ENCODE data around the gene VWDE. TPM values are rescaled to one million over a fixed set of nuclear protein-coding genes. Genes with fewer than 3 reads are reported as not detected.

Gene VWDE
- total RNA-seq, 6 donors from 2014 or later: 0.22 to 4.4 (median 1.1) TPM

DNA sequence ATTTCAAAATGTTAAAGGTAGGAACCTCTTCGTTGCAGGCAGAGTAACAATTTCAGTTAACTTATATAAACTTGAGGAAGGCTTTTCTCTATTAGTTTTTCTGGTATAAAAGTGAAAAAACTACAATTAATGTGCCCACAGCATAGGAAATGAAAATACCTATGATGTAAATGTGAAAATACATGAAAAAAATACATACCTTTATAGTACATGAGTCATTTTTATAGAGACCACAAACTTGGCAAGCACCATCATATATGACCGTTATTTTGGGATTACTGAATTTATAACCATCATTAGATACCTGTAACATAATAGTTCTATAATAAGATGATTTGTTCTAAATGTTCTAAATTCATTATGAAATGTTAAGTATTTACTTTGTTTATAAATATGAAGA lies 42.7 kb downstream of the VWDE start:
- TF ChIP-seq POLR2A (IDR thresholded peaks at IDR 0.05): no peak
- 32 to 60% methylated on average over 2 of the region's 2 CpGs for WGBS, 2 donors
- H3K36me3 ChIP-seq: no peaks in the 10 kb centered on the region
- H3K27ac ChIP-seq: no peak overlapping the region
- H3K27me3 ChIP-seq: no peaks in the 10 kb centered on the region
- ATAC-seq (ENCODE audit: low FRiP score in 2 of 2) (no peak), DNase-seq (no peak)
- H3K4me3 ChIP-seq: no peak overlapping the region
- H3K9me3 ChIP-seq: no peaks in the 10 kb centered on the region
- H3K4me1 ChIP-seq: no peaks in the 10 kb centered on the region

DNA sequence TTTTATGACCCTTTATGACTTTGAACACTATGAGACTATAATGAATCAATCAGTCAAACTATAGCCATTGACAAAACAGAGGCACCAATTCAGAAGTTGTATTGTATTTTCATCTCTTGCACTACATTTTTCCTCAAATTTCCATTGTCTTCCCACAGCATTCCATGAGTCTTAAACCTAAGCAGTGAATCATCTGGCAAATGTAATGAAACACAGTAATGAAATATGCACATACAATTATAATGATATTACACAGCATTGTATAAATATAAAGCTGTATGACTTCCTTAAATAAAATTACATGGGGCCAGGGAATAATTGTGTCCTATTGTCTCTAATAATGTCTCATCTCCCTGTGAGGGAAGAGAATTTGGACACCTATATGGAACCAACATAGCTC lies 45.0 kb downstream of the VWDE start:
- DNase-seq (no peak), ATAC-seq (ENCODE audit: low FRiP score in 2 of 2) (no peak)
- Histone ChIP-seq H3K27ac (no peak overlapping the region), H3K4me3 (no peak overlapping the region), H3K27me3 (no peaks in the 10 kb centered on the region), H3K9me3 (no peaks in the 10 kb centered on the region), H3K4me1 (no peaks in the 10 kb centered on the region), H3K36me3 (no peaks in the 10 kb centered on the region)
- no peak for TF ChIP-seq POLR2AphosphoS5 (IDR thresholded peaks at IDR 0.05)
- TF ChIP-seq, protein P1, sequence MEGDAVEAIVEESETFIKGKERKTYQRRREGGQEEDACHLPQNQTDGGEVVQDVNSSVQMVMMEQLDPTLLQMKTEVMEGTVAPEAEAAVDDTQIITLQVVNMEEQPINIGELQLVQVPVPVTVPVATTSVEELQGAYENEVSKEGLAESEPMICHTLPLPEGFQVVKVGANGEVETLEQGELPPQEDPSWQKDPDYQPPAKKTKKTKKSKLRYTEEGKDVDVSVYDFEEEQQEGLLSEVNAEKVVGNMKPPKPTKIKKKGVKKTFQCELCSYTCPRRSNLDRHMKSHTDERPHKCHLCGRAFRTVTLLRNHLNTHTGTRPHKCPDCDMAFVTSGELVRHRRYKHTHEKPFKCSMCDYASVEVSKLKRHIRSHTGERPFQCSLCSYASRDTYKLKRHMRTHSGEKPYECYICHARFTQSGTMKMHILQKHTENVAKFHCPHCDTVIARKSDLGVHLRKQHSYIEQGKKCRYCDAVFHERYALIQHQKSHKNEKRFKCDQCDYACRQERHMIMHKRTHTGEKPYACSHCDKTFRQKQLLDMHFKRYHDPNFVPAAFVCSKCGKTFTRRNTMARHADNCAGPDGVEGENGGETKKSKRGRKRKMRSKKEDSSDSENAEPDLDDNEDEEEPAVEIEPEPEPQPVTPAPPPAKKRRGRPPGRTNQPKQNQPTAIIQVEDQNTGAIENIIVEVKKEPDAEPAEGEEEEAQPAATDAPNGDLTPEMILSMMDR (IDR thresholded peaks at IDR 0.05): no peak
- no peak for TF ChIP-seq POLR2A (IDR thresholded peaks at IDR 0.05)
- no peak for TF ChIP-seq EP300 (IDR thresholded peaks at IDR 0.05)

DNA sequence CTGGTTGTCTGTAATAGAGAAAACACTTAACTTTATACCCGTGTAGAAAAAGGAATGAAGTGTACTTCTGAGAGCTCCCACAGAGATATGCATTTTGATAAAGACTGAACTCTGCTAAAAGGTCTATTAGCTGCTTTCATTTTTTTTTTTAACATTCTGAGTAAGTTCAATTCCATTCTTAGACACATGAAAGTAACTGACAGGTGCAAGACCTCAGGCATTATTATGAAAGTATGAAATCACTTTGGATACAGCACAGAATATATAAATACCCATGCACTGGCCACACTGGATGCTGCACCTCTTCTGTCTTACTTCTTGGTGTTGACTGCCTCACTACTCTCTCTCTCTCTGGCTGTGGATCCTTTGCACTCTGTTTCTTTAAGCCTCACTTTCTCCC lies 46.2 kb downstream of the VWDE start:
- no peak for ATAC-seq (ENCODE audit: low FRiP score in 2 of 2)
- no peak for DNase-seq
- WGBS, 2 donors: 38 to 50% methylated on average over 1 of the region's 1 CpG

DNA sequence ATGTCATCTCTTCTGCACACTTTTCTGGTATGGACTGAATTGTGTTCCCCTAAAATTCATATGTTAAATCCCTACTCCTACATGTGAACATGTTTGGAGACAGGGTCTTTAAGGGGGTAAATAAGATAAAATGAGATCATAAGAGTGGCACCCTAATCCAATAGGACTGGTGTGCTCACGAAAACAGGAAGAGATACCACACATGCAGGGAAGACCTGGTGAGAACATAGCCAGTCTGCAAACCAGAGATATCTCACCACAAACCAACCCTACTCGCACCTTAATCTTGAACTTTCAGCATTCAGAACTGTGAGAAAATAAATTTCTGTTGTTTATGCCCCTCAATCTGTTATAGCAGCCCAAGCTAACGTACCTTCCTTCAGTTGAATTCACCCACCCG lies 51.8 kb downstream of the VWDE start:
- WGBS, 2 donors: 78 to 85% methylated on average over 4 of the region's 4 CpGs
- ATAC-seq (ENCODE audit: low FRiP score in 2 of 2): no peak
- TF ChIP-seq POLR2AphosphoS5 (IDR thresholded peaks at IDR 0.05) (no peak), EP300 (IDR thresholded peaks at IDR 0.05) (no peak), POLR2A (IDR thresholded peaks at IDR 0.05) (no peak)
- TF ChIP-seq, protein P1 (IDR thresholded peaks at IDR 0.05): no peak

More for the DNA sequence above, 46.2 kb downstream of the VWDE start:
- H3K36me3 ChIP-seq: no peaks in the 10 kb centered on the region
- no peak overlapping the region for H3K27ac ChIP-seq
- no peak for TF ChIP-seq EP300 (IDR thresholded peaks at IDR 0.05)
- no peak for TF ChIP-seq POLR2AphosphoS5 (IDR thresholded peaks at IDR 0.05)
- no peak for TF ChIP-seq POLR2A (IDR thresholded peaks at IDR 0.05)
- TF ChIP-seq, protein P1 (IDR thresholded peaks at IDR 0.05): no peak
- no peaks in the 10 kb centered on the region for H3K4me1 ChIP-seq
- H3K9me3 ChIP-seq: no peaks in the 10 kb centered on the region
- no peak overlapping the region for H3K4me3 ChIP-seq
- no peaks in the 10 kb centered on the region for H3K27me3 ChIP-seq

DNA sequence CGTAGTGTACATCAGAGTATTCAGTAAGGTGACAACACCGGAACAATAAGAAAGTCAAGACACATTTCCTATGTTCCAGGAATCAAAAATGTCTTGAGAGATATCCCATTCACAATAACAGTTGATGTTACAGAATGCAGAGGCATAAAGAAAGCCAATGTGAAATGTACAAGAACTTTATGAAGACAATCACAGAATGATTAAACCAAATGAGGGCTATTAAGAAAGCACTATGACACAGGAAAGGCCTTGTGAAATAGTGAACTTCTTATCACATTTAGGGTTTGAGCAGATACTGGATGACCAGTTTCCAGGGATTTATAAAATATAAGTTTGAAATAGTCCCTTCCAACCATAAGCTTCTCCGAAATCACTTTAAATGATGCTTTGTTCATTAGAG lies 52.7 kb downstream of the VWDE start:
- WGBS, 2 donors: 90 to 96% methylated on average over 3 of the region's 3 CpGs
- DNase-seq: no peak
- Histone ChIP-seq H3K4me1 (no peaks in the 10 kb centered on the region), H3K27ac (no peak overlapping the region), H3K36me3 (no peaks in the 10 kb centered on the region), H3K4me3 (no peak overlapping the region), H3K27me3 (no peaks in the 10 kb centered on the region), H3K9me3 (peaks cover 0 to 3% (median 0%) of the 10 kb centered on the region in 4 donors)
- no peak for ATAC-seq (ENCODE audit: low FRiP score in 2 of 2)
- TF ChIP-seq EP300 (IDR thresholded peaks at IDR 0.05): no peak
- no peak for TF ChIP-seq POLR2AphosphoS5 (IDR thresholded peaks at IDR 0.05)
- no peak for TF ChIP-seq POLR2A (IDR thresholded peaks at IDR 0.05)
- TF ChIP-seq, protein P1 (IDR thresholded peaks at IDR 0.05): no peak

More for the DNA sequence above, 51.8 kb downstream of the VWDE start:
- no peak for DNase-seq
- peaks cover 0 to 3% (median 0%) of the 10 kb centered on the region in 4 donors for H3K9me3 ChIP-seq
- H3K4me1 ChIP-seq: no peaks in the 10 kb centered on the region
- H3K4me3 ChIP-seq: no peak overlapping the region
- no peak overlapping the region for H3K27ac ChIP-seq
- H3K36me3 ChIP-seq: no peaks in the 10 kb centered on the region
- no peaks in the 10 kb centered on the region for H3K27me3 ChIP-seq

All from upper lobe of left lung (tissue), 6 donors.